Activated effector memory CD4-positive, alpha-beta T cell treated with anti-CD3 and anti-CD28 coated beads, Interleukin-2, amount 50 U/mL, for 16 hours (primary cell): ENCODE data around the gene PELI2.

ENCODE experiments used
- DNase-seq: peaks from one replicate; pipeline ENCODE4 v3.0.0-alpha.2; 2020

PELI2 gene, protein sequence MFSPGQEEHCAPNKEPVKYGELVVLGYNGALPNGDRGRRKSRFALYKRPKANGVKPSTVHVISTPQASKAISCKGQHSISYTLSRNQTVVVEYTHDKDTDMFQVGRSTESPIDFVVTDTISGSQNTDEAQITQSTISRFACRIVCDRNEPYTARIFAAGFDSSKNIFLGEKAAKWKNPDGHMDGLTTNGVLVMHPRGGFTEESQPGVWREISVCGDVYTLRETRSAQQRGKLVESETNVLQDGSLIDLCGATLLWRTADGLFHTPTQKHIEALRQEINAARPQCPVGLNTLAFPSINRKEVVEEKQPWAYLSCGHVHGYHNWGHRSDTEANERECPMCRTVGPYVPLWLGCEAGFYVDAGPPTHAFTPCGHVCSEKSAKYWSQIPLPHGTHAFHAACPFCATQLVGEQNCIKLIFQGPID

DNA sequence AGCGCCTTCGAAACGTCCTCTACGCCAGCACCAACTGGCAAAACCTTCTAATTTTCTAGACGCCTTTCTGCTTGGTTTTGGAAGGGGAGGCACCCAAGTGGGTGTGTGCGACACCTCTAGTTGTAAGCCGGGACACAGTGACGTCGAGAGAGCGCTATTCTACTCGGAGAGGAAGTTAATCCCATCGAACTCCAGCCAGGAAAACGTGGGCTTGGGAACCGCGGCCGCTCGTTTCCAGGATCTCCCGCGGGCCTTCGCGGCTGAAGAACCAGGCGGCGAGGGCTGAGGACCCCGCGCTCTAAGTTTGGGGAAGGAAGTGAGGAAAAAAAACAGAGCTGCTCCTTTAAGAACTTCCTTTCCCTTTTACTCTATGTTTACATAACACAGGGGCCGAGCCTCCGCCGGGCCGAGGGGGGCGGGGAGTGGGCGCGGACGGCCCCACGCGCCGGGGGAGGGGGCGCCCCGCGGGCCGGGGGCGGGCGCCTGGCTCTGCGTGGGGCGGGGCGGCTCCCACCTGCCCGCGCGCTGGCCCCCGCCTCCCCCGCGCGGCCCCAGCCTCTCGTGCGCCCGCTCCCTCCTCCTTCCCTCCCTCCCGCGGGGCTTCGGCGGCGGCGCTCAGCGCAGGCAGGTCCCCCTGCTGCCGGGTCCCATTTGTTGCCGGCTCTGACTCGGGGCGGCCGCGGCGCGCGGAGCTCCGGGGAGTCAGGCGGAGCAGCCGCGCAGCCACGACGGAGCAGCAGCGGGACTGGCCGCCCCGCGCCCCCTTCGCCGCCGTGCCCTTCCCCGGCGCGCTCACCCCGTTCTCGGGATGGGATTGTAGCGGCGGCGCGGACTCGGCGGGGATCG lies at the start of gene PELI2:
PELI2 (plus strand) TSS at position 647 of the 846 bp plus-strand sequence. CDS start 250 bp downstream, outside the sequence.
- DNase-seq: peak; percentile 91

DNA sequence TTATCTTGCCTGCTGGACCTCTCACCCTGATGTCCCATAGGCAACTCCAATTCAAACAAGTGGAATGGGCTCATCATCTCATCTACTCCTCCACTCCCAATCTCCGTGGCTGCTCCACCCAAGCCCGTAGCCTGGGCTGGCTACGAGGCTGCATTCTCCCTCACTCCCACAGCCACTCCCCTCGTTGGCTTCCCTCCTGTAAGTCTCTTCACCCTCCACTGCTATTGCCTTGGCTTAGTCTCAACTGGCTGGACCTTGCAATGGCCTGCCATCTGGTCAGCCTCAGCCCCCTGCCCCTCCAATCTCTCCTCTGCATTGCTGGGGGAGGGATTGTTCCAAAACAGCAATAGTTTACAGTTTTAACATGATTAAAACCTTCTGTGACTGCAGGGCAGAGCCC lies 44.4 kb upstream of the PELI2 start:
- no peak for DNase-seq

DNA sequence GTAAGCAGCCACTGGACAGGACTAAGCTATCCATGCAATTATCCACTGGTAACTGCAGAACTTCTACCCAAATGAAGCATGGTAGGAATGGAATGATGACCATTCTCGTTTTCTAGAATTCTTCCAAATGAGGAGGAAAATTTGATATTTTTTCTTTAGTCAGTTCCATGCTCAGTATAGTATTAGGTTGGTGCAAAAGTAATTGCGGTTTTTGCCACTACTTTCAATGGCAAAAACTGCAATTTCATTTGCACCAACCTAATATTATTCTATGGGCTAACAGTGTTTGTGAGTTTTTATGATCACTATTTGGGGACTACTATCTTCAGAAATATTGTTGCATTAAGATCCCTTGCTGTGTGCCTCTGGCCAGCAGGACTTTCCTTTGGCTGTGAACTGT lies 42.9 kb upstream of the PELI2 start:
- DNase-seq: no peak

DNA sequence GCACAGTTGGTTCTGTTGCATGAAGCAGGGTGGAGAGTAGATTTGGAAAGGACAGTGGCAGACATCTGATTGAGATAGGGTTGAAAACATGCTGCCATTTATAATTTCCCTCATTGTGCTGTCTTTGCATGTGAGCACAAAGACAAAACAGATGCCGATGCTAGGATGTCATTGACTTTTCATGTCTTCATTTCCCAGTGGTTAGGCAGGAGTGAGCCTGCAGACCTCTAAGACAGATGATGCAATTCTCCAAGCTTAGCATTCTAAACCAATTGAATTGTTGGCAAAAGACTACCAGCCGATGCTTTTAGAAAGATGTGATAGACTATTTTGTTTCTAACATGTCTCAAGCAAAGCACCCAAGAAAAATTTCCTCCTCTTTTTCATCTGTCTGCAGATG lies 37.1 kb upstream of the PELI2 start:
- no peak for DNase-seq

DNA sequence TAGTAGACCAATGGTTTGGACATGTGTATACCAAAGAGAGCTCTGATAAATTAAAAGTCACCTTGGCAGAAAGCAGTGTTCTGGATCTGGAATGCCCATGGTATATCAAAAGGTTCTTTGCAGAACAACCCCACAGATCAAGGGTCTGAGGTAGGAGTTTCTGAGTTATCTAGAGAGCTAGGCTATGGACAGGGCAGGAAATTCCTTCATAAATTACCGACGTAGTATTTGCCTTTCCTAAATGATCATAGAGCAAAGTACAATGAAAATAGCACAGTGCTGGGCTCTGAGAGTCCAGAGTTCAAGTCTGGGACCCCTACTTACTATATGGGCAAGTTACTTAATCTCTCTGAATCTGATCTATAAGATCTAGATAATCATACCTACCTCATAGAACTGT lies 35.3 kb upstream of the PELI2 start:
- DNase-seq: no peak

DNA sequence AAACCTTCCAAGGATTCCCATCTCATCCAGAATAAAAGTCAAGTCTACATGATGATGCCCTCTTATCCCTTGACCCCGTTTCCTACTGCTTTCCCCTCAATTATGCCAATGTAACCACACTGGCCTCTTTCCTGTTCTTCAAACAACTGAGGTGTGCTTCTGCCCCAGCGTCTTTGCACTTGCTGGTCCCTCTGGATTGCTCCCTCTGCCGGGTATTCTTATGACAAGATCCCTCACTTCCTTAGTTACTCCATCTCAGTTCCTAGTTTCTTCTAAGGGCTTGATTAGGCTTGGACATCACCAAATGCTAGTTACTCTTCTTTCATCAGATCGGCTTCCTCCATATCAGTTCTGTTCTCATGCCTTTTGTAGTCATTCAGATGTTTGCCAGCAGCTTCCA lies 32.7 kb upstream of the PELI2 start:
- no peak for DNase-seq

DNA sequence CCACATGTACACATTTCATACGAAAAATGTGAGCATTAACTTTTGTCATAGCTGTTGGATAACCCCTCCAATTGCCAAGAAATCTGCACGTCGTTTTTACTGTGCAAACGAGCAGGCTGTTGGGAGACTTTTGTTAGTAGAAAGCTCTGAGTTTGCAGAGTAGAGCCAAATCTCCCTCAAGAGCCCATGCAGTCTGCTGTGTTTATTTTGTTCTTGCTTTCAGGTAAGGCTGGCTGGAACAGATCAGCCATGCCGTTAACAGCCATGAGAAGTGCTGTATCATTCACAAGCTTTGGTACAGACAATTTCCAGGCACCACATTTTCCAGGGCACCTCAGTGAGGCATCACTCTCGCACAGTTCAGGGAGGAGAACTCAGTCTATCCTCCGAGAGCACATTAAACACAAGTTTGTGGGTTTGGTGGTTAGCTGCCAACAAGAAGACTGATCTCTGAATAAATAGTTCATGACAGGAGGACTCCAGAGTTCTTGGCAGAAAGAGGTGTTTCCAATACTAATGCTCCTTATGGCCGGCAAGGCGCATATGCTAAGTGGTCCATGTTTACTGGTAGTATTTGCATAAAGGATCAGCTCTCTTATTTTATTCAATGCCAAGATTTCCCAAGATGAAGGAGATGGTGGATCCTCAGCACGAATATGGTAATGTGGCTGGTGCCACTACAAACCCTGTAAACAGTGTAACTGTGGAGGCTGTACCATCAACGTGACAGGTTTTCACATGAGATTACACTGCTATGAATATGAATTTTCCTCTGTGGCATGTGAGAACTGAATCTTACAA lies 30.3 kb upstream of the PELI2 start:
- DNase-seq: no peak

DNA sequence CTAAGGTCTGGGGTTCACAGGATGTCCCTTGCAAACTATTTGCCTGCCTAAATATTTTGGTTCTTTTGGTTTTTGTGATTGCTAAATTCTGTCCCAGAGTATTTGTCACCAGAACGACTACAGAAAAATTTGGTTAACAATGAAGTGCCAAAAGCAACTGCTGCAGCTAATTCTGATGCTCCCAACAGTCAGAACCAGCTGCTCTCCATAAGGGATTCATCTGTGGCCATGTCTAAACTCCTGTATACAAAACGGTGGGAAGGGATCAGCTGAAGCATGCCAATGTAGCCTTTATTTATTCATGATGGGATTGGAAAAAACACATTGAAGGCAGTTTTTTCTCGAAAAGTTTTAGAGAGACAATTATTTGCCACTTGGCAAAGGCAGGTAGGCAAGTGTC lies 29.3 kb upstream of the PELI2 start:
- no peak for DNase-seq

DNA sequence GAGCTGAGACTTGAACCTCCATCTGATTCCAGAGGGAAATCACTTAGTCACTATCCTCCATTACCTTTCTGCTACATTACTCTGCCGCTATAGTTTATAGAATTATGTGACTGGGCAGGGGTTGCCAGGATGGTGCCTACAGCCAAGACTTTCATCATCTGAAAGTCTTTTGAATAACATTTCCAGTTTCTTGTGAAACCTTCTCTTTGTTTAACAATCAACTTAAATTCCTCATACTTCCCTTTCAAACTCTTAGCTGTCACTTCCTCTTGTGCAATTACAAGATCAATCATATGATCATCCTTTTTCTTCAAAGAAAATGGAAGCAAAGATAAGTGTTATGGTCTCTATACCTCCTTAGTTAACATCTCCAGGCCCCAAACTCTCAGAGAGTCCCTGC lies 25.4 kb upstream of the PELI2 start:
- no peak for DNase-seq

DNA sequence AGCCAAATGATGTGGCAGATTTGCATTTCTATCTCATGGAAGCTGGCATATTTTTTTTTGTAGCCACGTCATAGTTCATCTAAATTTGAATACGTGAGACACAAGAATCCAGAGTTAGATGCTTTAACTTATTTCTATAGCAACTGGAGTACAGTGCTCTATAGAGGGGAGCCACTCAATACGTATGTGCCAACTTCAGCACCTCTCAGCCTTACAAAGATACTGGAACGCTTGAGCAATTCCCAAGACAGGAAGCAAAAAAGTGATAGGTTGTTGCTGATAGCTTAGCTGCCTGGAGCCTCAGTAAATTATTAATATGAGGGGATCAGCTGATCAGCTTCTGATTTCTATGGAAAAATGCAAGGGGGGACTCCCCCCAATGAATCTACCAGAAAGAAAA lies 24.1 kb upstream of the PELI2 start:
- DNase-seq: no peak

DNA sequence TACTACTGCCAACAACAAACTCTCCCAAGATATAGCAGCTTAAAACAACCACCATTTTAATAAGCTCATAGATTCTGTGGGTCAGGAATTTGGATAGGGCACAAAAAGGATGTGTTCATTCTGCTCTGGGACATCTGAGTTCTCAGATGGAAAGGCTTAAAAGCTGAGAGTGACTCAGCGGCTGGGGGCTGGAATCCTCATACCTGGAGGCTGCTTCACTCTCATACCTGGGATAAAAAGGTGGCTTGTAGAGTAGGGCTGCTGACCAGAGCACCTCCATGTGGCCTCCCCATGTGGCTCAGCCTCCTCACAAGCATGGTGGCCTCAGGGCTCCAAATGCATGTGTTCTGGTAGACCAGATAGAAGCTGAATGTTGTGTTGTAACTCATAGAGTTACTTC lies 20.2 kb upstream of the PELI2 start:
- no peak for DNase-seq

DNA sequence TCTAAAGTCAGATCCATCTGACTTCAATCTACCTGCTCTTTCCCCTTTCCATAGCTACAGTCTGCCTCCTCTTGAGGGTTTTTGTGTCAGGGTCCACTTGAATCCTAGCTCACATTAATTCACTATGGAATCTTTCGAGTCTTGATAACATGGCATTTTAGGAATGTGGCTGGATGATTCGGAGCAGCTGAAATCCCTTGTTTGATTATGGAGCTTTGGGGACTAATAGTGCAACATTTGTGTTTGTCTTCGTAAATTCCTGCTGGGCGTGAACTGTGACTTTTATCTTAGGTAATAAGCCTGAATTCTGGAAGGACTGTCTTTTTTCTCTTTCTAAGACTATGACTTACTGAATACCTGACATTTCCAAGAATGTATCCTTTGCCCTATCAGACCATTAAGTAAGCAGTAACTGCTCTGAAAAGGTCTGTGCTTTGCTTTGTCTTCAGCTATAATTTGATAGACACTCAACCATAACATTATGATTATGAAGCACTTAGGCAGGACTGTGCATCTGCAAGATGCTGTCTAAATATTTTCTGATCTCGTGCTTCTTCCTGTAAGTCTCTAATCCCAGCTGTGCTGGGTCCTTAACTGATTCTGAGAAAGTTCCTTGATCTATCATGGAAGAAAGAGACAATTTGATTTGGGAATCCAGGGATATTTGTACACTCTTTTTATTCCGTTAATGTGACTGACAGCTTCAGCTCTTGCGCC lies 19.0 kb upstream of the PELI2 start:
- DNase-seq: no peak

DNA sequence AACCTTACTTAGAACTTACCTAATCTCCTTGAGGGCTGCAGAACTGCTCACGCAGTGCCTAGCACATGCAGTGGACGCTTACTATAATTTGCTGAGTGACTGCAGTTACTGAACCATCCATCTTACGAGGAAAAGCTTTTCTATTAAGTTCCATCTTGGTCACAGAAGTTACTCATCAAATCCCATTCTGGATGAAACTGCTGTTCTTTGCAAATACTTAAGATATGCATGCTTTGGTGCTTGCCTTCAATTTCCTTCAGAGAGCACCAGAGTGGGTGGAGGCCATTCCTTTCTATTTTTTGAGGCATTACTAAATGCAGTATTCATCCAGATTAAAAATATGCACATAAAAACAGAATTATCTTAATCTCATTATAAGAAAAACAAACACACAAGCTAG lies 17.7 kb upstream of the PELI2 start:
- DNase-seq: no peak

DNA sequence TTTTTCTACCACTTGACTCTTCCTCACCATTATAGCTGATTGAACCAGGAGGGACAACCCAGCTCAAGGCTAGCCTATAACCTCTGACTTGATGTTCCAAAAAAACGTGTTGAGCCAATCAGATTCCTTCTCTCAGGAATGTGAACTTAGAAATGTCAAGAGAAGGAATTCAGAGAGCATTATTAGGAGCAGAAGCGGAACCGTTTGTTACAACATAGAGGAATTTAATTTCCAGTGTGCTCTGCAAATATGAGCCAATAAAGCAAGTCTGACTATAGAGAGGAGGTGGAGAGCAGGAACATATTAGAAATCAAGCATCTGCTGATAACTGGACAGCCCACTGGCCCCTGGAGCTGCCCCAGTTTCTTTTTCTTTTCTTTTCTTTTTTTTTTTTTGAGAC lies 15.3 kb upstream of the PELI2 start:
- DNase-seq: no peak

DNA sequence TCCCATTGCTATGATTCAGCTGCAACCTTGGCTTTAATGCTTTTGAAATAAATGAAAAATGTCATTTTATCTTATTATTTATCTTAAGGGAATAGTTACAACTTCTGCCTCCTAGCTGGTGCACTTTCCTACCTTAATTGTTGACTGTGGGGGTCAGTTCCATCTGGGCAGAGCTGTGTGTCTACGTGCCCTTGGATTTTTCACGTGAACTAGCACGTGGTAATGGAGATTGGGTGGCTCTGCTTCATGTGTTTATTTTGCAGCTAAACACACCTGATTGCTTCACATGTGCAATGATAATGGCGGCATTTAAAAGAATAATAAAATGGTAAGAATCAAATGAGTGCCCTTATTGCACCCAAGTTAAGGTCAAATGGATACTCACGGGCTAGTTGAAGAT lies 10.6 kb upstream of the PELI2 start:
- DNase-seq: no peak

DNA sequence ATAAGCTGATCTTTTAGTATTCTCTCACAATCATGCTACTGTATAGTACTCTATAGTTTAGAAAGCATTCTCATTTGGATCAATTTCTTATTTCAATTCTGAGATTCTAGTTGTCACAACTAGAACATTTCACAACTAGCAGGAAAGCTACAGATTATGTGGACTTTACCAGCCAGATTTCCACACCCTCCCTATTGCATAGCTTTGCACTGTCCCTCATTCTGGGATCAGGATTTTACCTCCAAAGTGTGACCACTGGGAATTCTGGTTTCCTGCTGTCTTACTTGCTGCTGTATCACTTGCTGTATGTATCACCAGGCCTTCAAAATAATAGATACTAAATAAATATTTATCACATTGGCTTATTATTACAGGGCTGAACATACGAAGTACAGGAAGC lies 10.2 kb upstream of the PELI2 start:
- DNase-seq: no peak

DNA sequence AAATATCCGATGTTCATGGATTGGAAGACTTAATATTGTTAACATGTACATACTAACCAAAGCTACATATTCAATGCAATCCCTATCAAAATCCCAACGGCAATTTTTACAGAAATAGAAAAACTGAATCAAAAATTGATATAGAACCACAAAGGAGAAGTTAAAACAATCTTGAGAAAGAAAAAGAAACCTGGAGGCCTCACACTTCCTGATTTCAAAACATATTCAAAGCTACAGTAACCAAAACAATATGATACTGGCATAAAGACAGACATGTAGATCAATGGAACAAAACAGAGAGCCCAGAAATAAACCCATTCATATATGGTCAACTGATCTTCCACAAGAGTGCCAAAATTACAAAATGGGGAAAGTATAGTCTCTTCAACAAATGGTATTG lies 5.4 kb upstream of the PELI2 start:
- no peak for DNase-seq

DNA sequence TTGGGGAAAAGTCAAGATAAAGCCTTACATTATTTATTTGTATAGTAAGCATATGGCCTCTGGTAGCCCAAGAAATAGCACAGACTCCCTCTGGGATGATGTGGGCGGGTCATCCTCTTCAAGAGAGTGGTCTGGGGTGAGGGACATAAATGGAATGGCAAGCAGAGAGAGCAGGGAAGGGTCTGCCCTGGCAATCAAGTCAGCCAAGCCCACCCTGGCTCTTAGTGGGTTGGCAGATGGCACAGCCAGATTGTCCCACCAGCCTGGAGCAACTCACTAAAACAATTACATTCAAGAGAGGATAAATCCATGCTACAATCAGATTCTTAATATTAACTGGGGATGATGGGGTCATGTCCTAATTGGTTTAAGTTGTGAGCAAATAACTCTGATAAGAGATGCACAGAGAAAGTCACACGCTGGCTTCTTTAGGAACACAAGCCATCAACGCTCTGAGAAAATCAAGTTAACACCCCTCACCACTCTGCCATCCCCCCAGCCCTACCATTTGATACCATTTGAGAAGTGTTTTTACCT lies 2.8 kb upstream of the PELI2 start:
- DNase-seq: no peak

DNA sequence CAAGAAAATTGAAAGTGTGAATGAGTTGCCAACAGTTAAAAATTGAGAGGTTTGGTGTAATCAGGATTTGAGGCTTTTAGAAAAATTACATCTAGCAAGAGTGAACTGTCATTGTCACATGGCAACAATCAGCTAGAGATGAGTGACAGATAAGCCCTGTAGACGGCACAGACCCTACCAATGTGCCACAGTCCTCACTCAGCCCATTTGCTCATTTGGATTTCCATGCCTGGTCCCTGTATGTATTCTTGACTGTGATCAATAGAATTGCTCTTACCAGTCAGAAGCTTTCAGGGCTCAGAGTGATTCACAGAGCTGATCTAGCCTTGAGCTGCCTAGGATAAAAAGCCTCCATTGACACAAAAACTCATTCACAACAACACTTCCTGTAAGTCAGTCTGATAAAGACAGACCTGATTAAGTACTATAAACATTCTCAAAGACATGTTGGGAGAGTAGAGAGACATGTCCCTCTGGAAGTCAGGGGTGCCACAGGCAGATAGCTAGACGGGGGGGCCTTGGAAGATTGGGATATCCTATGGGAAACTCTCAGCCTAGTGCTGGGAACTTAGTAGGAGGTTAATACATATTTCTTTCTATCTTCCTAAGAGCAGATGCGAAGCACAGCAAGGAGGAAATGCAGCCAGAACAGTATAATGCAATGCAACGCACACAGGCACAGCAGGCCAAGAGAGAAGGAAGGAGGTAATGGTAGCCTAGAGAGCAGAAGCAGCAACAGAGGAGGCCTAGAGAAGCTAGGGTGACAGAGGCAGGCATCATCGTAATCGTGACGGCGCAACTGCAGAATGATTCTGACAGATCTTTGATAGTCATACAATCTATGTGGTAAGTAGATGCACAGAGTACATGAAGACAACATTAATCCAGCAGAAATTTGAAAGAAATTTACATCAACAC lies 2.0 kb upstream of the PELI2 start:
- no peak for DNase-seq

DNA sequence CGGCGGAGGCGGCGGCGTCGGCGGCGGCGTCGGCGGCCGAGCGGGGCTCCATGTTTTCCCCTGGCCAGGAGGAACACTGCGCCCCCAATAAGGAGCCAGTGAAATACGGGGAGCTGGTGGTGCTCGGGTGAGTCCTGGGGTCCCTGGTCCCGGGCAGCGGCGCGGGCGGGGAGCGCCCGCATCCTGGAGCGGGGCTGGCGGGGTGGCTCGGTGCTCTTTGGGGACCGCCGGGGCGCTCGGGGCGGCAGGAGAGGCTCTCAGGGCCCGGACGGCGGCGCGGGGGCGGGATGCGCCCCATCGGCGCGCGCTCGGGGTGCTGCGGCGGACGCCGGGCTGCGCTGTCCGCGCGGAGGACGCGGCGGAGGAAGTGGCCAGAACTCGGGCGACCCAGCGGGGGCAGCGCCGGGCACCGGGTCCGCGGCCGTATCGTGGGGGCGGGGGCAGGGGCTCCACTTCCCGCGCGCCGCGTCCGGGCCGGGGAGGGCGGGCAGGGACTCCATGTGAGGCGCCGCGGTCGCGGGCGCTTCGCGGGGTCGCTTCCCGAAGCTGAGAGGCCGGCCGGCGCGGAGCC lies 485 bp downstream of the PELI2 start:
- peak; percentile 71 for DNase-seq
